NCI-H1105 (cell line): Measurements from ENCODE around the gene PGM5.
"Not testable (repeated sequence)": the region's sequence is repeated elsewhere in the genome, so short reads cannot be mapped to it uniquely, and the experiment has no call there.

ENCODE experiments used
- DNase-seq: peaks from one replicate; lab custom pipeline; 2025; lab: John Stamatoyannopoulos, UW

The PGM5 gene

DNA sequence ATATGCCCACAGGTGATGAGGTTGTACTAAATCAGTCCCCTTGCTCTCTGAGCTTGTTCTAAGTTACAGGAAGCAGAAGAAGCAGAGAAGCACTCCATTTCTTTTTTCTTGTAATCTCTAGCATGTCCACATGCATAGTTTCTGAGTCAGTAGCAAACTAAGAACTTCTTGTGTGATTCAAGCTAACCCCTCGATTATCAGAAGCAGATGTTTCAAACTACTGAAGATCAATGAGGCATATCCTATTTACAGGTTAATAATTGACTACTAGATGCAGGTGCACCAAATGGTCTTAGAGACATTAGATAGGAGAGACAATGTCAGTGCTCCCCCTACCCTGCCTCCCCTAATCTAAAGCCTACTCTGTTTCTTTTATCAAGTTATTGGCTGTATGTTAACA lies 21.3 kb downstream of the PGM5 start:
- DNase-seq = not testable (repeated sequence)

DNA sequence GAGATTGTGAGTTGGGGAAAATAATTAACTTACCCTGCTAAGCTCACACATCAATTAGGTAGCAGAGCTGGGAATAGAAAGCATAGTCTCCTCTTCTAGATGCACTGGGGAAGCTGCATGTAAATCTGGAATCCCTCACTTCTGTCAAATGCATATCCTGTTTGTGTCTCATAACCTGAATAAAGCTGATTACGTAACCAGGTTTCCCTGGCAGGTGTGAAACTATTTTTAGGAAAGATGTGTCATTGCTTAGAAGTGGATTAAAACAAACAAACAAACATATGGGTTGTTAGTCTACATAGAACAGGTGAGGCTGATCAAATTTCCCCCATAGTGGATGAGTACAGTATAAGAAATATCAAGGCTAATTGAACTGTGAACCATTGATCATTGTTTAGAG lies 27.5 kb downstream of the PGM5 start:
- DNase-seq = not testable (repeated sequence)

GRCh38 chr9:68389558-68389957 lies 33.1 kb downstream of the PGM5 start:
- not testable (repeated sequence) for DNase-seq

GRCh38 chr9:68390737-68391136 lies 34.3 kb downstream of the PGM5 start:
- DNase-seq = not testable (repeated sequence)

DNA sequence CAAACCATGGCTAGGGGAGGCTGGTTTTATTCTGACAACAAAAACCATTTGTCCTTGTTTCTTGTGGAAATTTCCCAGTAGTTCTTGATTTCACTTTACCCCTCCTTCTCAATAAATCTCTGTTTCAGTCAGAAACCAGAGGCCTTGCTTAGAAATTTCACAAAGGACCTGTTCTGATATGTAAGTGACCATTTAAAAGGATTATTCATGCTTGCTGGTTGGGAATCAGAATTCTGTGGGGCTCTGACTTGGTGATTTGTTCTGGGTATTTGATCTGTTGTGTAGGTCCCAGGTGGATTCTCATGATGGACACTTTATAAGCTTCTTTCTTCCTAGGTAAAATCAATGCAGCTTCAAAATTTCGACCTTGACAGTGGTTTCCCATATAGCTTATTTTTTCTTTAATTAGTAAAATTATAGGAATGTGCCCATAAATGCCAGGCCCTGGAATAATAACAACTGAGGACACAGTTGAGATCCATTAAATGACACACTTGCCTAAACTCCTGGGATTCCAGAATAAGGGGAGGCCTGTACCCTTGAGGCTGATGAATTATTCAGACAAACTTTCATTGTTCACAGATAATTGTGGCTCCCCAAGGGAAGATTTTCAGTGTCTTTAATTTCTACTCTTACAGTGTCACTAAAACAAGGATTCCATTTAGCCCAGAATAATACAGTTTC lies 40.1 kb downstream of the PGM5 start:
- DNase-seq = not testable (repeated sequence)

DNA sequence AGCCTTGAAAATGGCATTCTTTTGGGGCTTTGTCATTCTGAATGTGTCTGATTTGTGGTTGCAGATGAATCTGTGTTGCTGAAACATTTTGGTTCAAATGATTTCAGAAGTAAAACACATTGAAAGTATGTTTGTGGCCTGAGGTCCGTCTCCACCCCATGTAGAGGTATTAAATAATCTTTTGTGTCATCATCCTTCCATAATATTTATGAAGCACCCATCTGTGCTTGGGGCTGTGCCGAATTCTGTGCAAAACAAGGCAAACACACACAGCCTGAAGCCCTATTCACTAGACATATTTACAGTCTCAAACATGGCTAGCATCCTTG lies 40.6 kb downstream of the PGM5 start:
- DNase-seq = not testable (repeated sequence)

DNA sequence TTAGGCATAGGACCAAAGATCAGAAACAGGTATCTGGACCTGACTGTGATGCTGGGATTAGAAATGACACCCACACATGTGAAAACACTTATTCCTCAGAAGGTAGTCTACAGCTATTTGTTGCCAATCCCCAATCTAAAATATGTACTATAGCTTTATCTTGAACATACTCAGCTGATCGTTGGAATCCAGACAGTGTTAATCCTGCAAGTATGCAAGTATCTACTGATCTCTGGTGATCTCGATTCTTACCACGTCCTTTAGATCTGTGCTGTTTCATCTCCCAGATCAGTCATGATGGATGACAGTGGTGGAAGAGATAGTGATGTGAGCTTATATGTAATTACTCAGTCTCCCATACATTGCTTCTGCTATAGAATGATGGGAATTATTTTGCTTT lies 41.4 kb downstream of the PGM5 start:
- not testable (repeated sequence) for DNase-seq

DNA sequence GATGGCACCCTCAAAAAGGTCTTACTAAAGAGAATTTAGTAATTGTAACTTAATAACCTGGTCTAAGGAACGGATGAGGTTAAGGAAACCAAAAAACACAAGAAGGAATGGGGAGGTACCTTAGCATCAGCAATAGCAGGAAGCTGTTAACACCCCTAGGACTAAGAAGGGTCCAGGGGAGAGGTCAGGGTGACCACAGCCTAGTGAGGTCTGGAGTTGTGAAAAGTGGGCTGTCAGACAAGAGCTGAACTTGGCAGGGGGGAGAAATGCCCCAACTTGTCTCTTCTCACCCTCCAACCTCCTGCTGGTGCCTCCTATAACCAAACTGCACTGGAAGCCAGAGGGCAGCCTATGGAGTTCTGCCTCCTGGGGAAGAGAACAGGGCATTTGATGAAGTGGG lies 41.9 kb downstream of the PGM5 start:
- DNase-seq = not testable (repeated sequence)

DNA sequence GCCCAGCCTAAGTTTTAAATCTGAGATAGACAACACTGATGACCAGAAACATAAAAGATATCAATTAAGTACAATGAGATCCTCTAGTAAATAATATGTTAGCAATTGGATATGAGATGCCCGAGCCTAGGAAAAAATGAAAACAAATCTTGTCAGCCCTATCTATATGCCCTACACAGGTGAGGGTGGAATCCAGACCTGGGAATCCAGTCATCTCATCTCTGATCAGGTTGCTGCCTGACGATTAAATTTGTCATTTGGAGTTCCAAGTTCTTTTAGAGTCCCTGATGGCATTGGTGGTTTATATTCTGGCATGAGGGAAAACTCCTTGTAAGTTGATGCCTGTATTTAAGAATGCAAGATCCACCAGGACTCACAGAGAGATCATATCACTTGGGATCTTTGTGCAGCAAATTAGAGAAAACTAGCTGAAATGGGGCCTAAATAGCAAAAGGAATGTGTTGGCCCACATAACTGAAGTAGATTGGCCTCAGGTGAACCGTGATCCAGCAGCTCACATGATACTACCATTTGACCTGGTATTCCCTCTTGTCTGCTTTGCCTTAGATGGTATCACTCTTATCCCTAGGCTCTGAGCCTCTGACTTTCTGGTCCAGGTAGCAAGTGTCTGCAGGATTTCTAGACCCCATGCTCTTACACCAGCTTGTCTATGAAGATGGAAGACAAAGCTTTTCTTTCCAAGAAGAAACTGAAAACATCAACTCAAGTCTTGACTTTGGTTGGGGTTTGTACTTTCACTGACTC lies 48.2 kb downstream of the PGM5 start:
- not testable (repeated sequence) for DNase-seq

DNA sequence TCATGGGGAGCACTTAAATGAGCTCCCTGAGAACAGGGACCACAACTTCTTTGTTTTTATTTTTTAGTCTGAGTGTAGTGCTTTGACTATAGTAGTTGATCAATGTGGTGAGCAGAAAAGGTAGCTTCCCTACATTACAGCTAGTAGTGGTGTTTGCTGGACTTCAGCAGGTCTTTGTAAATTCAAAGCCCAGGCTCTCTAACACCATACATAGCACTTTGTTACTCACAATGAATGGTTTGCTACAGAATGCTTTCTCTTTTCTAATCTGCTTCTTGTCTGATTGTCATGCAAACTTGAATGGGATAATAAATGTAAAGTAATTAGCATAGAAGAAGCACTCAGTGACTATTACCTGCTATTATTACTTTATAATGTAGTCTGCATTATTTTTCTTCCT lies 55.5 kb downstream of the PGM5 start:
- not testable (repeated sequence) for DNase-seq

GRCh38 chr9:68412754-68413153 lies 56.3 kb downstream of the PGM5 start:
- not testable (repeated sequence) for DNase-seq

DNA sequence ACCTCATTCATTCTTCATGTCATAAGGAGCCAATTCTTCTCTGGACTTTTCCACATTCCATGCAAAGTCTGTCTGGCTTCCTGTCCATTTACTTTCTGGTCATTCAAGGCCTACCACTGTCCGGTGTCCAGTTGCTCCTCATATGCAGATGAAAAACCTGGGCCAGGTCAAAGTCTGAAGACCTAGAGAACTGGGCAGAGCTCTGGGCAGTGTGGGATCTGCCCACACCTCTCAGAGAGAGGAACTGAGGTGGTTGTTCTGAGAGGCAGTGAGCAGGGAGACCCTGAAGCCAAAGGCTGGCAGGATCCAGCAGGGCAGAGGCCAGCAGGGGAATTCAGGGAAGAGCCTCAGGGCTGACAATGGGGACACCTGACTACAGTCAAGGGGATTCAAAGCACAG lies 58.7 kb downstream of the PGM5 start:
- not testable (repeated sequence) for DNase-seq

GRCh38 chr9:68416936-68417564 lies 60.6 kb downstream of the PGM5 start:
- no peak for DNase-seq

GRCh38 chr9:68417762-68418161 lies 61.4 kb downstream of the PGM5 start:
- DNase-seq = no peak

- no peak for DNase-seq
These were observed 61.9 kb downstream of the PGM5 start for GRCh38 chr9:68418259-68418845.

- DNase-seq = no peak
These were observed 63.5 kb downstream of the PGM5 start for GRCh38 chr9:68419901-68420300.

GRCh38 chr9:68426755-68427154 lies 70.3 kb downstream of the PGM5 start:
- DNase-seq = no peak

DNA sequence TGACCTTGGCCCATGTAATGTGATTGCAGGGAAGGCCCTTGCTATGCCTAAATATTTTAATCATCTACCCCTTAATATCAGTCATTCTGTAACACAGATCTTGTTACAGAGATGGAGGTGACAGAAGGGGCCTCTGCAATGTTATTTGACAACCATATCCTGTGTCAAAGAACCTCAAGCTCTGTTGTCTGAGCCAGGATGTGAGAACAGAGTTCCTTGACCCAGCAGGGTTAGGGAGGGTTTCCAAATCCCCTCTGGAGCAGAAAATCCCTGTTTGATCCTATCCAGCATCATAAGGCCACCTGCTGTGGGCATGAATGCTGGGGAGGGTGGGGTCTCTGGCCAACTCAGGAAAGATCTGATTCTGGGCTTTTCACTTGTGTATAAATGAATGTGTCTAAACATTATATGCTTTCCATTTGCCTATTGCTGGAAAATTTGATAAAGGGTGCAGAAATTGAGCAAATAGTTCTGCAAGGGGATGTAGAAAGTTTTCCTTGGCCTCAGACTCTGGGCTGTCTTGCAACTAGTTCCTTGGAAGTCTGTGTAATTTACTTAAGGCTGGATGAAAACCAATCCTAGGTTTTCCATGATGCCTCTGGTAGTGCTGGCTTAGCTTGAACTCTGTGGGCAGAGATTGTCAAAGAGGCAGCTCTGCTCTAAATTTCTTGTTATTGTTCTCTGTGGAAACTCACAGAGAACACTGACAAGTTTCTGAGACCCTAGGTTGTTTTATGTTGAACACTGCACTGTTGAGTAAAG lies 71.0 kb downstream of the PGM5 start:
- DNase-seq = no peak

- no peak for DNase-seq
These were observed 72.1 kb downstream of the PGM5 start for GRCh38 chr9:68428481-68428880.

DNA sequence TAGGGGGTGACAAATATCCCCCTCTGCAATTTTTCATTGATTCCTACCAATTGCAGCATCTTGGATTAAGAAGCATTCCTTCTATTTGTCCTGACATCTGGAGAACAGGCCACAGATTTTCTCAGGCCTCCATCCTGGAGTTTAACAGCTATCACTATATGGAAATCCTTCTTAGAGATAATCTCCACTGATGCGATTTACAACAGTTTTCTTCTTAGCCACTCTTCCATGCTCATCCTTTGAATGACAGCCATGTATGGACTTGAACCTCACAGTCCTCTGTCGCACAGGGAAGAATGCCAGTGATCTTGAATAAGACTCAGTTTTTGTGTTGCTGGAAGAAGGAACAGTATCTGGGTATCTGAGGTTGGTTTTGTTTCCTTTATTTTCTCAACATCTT lies 73.2 kb downstream of the PGM5 start:
- no peak for DNase-seq

DNA sequence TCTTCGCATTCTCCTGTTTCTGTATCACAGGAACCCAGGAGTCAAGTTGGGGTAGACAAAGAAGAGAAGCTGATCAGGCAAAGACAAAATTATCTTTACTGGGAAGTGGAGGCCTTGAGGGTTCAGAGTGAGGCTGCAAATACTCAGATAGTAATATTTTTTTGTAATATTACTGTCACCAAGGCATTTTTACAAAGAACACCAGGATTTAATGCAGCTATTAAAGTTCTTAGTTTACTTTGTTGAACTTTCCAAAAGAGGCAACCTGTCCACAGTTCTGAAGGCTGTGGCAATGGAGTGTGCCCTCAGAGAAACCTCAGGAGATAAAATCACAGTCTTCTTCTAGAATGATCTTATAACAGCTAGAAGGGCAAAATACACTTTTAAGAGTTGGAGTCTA lies 74.9 kb downstream of the PGM5 start:
- no peak for DNase-seq

DNA sequence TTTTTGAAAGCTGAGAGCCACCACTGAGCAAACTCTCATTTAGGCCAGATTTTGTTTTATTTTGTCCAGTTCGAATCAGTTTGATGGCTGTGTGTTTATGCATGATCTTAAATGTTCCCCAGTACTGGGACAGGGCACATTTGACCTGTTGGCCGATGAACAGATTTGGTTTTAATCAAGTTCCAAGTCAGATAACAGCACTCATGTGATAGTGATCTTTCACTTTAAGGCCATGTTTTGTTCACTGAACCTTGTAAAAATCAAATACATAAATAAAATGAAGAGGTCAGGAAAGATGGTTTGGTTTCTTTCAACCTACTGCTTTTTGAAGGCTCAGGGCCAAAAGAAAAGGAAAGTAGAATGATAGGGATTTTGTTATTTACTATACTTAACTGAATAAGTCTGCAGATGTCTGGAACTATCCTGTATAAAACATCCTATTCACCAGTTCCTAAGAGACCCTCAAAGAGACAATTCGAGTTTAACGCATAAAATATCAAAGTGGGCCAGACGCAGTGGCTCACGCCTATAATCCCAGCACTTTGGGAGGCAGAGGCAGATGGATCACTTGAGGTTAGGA lies 77.2 kb downstream of the PGM5 start:
- no peak for DNase-seq
